ENCODE results near the gene SLC35F1. TPM values are rescaled to one million over a fixed set of nuclear protein-coding genes. Genes with fewer than 3 reads are reported as not detected.

Gene SLC35F1
- total and polyA plus RNA-seq, 2 donors (not counting 3 experiments of a cell fraction or from before 2014, with no cell fraction given): not detected

GRCh38 chr6:118171852-118172251 is 264.8 kb downstream of the SLC35F1 start:
- TF ChIP-seq CTCF (IDR thresholded peaks at IDR 0.05; ENCODE audit: extremely low read depth in 1 of 2, insufficient read depth in 1 of 2, low read depth in 1 of 2, low read length in 2 of 2): no peak
- no peak for TF ChIP-seq JUN (IDR thresholded peaks at IDR 0.05; ENCODE audit: borderline replicate concordance, insufficient read depth, insufficient read length, low read depth)
- TF ChIP-seq POLR2A (IDR thresholded peaks at IDR 0.05; ENCODE audit: low read depth, low read length): no peak
- TF ChIP-seq, protein P1, sequence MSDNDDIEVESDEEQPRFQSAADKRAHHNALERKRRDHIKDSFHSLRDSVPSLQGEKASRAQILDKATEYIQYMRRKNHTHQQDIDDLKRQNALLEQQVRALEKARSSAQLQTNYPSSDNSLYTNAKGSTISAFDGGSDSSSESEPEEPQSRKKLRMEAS (IDR thresholded peaks at IDR 0.05; ENCODE audit: insufficient read depth, insufficient read length): no peak
- no peak for TF ChIP-seq MYC (IDR thresholded peaks at IDR 0.05; ENCODE audit: low read depth, low read length)
- TF ChIP-seq FOS (IDR thresholded peaks at IDR 0.05; ENCODE audit: borderline replicate concordance, insufficient read depth, low read length): no peak
- no peak for TF ChIP-seq EZH2 (IDR thresholded peaks at IDR 0.05; ENCODE audit: borderline replicate concordance, low read depth, low read length, severe bottlenecking)
- no peak for TF ChIP-seq POLR2AphosphoS5 (IDR thresholded peaks at IDR 0.05; ENCODE audit: insufficient read depth, low read depth, low read length)
- Histone ChIP-seq H3K4me2 (ENCODE audit: insufficient read depth, low read length) (no peak overlapping the region), H3K9ac (replicated peaks; ENCODE audit: extremely low read depth, insufficient read depth, low read length) (no peak overlapping the region), H3K9me1 (replicated peaks; ENCODE audit: control insufficient read depth, extremely low read depth, insufficient read depth, low read length) (no peaks in the 10 kb centered on the region), H2AFZ (ENCODE audit: low read depth, low read length) (no peak overlapping the region), H4K20me1 (replicated peaks; ENCODE audit: control insufficient read depth, extremely low read depth, insufficient read depth, low read length) (no peaks in the 10 kb centered on the region), H3K4me3 (replicated peaks in 1 of 3; ENCODE audit: insufficient read depth in 1 of 3, low read depth in 1 of 3, low read length in 3 of 3) (no peak overlapping the region), H3K9me3 (replicated peaks; ENCODE audit: control insufficient read depth, insufficient read depth, low read length) (no peaks in the 10 kb centered on the region), H3K27ac (ENCODE audit: insufficient read depth, low read depth, low read length) (no peak overlapping the region), H3K27me3 (ENCODE audit: control insufficient read depth in 2 of 2, insufficient read depth in 2 of 2, low read length in 2 of 2) (no peaks in the 10 kb centered on the region), H3K36me3 (ENCODE audit: control insufficient read depth in 2 of 2, extremely low read depth in 1 of 2, insufficient read depth in 2 of 2, low read length in 2 of 2) (no peaks in the 10 kb centered on the region), H3K4me1 (ENCODE audit: control insufficient read depth, extremely low read depth, insufficient read depth, low read length) (no peaks in the 10 kb centered on the region), H3K79me2 (ENCODE audit: control insufficient read depth, insufficient read depth, low read length) (no peaks in the 10 kb centered on the region)
- no peak for DNase-seq (ENCODE audit: low read depth, low spot score)
- dilution Hi-C loops (cut with MboI; ENCODE audit: extremely low pct_ligation_motif_present, low sequenced_read_pairs): no loop called here
- BruUV-seq (replicated peaks): no TSS peak
- intact Hi-C loops (cut with micrococcal nuclease): no loop called here
- FAIRE-seq: no peak
- POLR2A ChIA-PET: no interaction called here
- CTCF ChIA-PET: no interaction called here

Data from endothelial cell of umbilical vein (primary cell).